ENCODE measurements around the gene SENP8. TPM values are rescaled to one million over a fixed set of nuclear protein-coding genes. Genes with fewer than 3 reads are reported as not detected.

SENP8 gene
- total RNA-seq, 1 donor from 2014 or later: 13.5 TPM

- Histone ChIP-seq H3K79me2 (ENCODE audit: low read depth) (peaks cover 9% of the 10 kb centered on the region), H3K27me3 (no peaks in the 10 kb centered on the region), H3K4me1 (no peaks in the 10 kb centered on the region), H3K36me3 (no peaks in the 10 kb centered on the region), H3F3A (ENCODE audit: low read depth) (no peaks in the 10 kb centered on the region), H2AFZ (replicated peaks) (no peak overlapping the region), H3K27ac (no peak overlapping the region), H3K9ac (no peak overlapping the region), H3K9me3 (ENCODE audit: low read depth) (no peaks in the 10 kb centered on the region), H3K4me3 (no peak overlapping the region), H4K20me1 (ENCODE audit: low read depth) (no peaks in the 10 kb centered on the region), H3K4me2 (no peak overlapping the region)
- no peak for TF ChIP-seq EZH2phosphoT487 (IDR thresholded peaks at IDR 0.05)
- H3K4me1 Mint-ChIP-seq: peaks cover 5% of the 10 kb centered on the region
- no peak overlapping the region for H3K27ac Mint-ChIP-seq
- DNase-seq (ENCODE audit: low spot score): no peak
- peaks cover 2% of the 10 kb centered on the region for H3K27me3 Mint-ChIP-seq (ENCODE audit: insufficient read depth, low read depth)
- no peak overlapping the region for H3K4me3 Mint-ChIP-seq
- no peaks in the 10 kb centered on the region for H3K36me3 Mint-ChIP-seq
- H3K9me3 Mint-ChIP-seq: peaks cover 2% of the 10 kb centered on the region
Observed at GRCh38 chr15:72074335-72075060, 43.7 kb upstream of the SENP8 start.

GRCh38 chr15:72077950-72078349, 40.3 kb upstream of the SENP8 start:
- H3K9me3 Mint-ChIP-seq: peaks cover 2% of the 10 kb centered on the region

GRCh38 chr15:72078887-72079286, 39.3 kb upstream of the SENP8 start:
- no peaks in the 10 kb centered on the region for H3K36me3 Mint-ChIP-seq
- Histone ChIP-seq H3K9me3 (ENCODE audit: low read depth) (no peaks in the 10 kb centered on the region), H3K4me1 (no peaks in the 10 kb centered on the region), H3K9ac (no peak overlapping the region), H3K4me2 (no peak overlapping the region), H3K27me3 (no peaks in the 10 kb centered on the region), H3K36me3 (no peaks in the 10 kb centered on the region), H3F3A (ENCODE audit: low read depth) (no peaks in the 10 kb centered on the region), H2AFZ (replicated peaks) (no peak overlapping the region), H3K4me3 (no peak overlapping the region), H3K27ac (no peak overlapping the region), H4K20me1 (ENCODE audit: low read depth) (no peaks in the 10 kb centered on the region), H3K79me2 (ENCODE audit: low read depth) (peaks cover 4% of the 10 kb centered on the region)
- no peak overlapping the region for H3K27ac Mint-ChIP-seq
- H3K4me3 Mint-ChIP-seq: no peak overlapping the region
- no peaks in the 10 kb centered on the region for H3K4me1 Mint-ChIP-seq
- H3K27me3 Mint-ChIP-seq (ENCODE audit: insufficient read depth, low read depth): peaks cover 2% of the 10 kb centered on the region
- TF ChIP-seq CTCF (IDR thresholded peaks at IDR 0.05) (no peak), EZH2 (IDR thresholded peaks at IDR 0.05) (no peak), EZH2phosphoT487 (IDR thresholded peaks at IDR 0.05) (no peak)
- peaks cover 2% of the 10 kb centered on the region for H3K9me3 Mint-ChIP-seq
- DNase-seq (ENCODE audit: low spot score): no peak

More at GRCh38 chr15:72077950-72078349, 40.3 kb upstream of the SENP8 start:
- Histone ChIP-seq H2AFZ (replicated peaks) (no peak overlapping the region), H3K36me3 (no peaks in the 10 kb centered on the region), H3K27me3 (no peaks in the 10 kb centered on the region), H3K9ac (no peak overlapping the region), H3K4me2 (no peak overlapping the region), H3K4me3 (no peak overlapping the region), H3K27ac (no peak overlapping the region), H3K79me2 (ENCODE audit: low read depth) (peaks cover 4% of the 10 kb centered on the region), H3F3A (ENCODE audit: low read depth) (no peaks in the 10 kb centered on the region), H3K4me1 (no peaks in the 10 kb centered on the region), H4K20me1 (ENCODE audit: low read depth) (no peaks in the 10 kb centered on the region), H3K9me3 (ENCODE audit: low read depth) (no peaks in the 10 kb centered on the region)
- Mint-ChIP-seq H3K4me3 (no peak overlapping the region), H3K4me1 (no peaks in the 10 kb centered on the region), H3K27me3 (ENCODE audit: insufficient read depth, low read depth) (peaks cover 2% of the 10 kb centered on the region), H3K27ac (no peak overlapping the region), H3K36me3 (no peaks in the 10 kb centered on the region)
- DNase-seq (ENCODE audit: low spot score): no peak
- TF ChIP-seq EZH2phosphoT487 (IDR thresholded peaks at IDR 0.05) (no peak), CTCF (IDR thresholded peaks at IDR 0.05) (no peak), EZH2 (IDR thresholded peaks at IDR 0.05) (no peak)

- Histone ChIP-seq H2AFZ (replicated peaks) (no peak overlapping the region), H3K27ac (no peak overlapping the region), H3K9ac (no peak overlapping the region), H3K4me2 (no peak overlapping the region), H3K79me2 (ENCODE audit: low read depth) (peaks cover 4% of the 10 kb centered on the region), H4K20me1 (ENCODE audit: low read depth) (no peaks in the 10 kb centered on the region), H3K27me3 (no peaks in the 10 kb centered on the region), H3F3A (ENCODE audit: low read depth) (no peaks in the 10 kb centered on the region), H3K9me3 (ENCODE audit: low read depth) (no peaks in the 10 kb centered on the region), H3K4me3 (no peak overlapping the region), H3K4me1 (no peaks in the 10 kb centered on the region), H3K36me3 (no peaks in the 10 kb centered on the region)
- Mint-ChIP-seq H3K27ac (no peak overlapping the region), H3K27me3 (ENCODE audit: insufficient read depth, low read depth) (peaks cover 2% of the 10 kb centered on the region), H3K4me3 (no peak overlapping the region), H3K4me1 (no peaks in the 10 kb centered on the region), H3K9me3 (peaks cover 7% of the 10 kb centered on the region), H3K36me3 (no peaks in the 10 kb centered on the region)
- no peak for TF ChIP-seq EZH2phosphoT487 (IDR thresholded peaks at IDR 0.05)
- no peak for TF ChIP-seq EZH2 (IDR thresholded peaks at IDR 0.05)
- no peak for TF ChIP-seq CTCF (IDR thresholded peaks at IDR 0.05)
- no peak for DNase-seq (ENCODE audit: low spot score)
Observed at GRCh38 chr15:72082176-72082575, 36.0 kb upstream of the SENP8 start.

Measured in neural progenitor cell (in vitro differentiated cells).